CD1c-positive myeloid dendritic cell (primary cell): ENCODE measurements around the gene SHMT2.

Experiments
- DNase-seq: peaks from one replicate; pipeline ENCODE4 v3.0.0-alpha.2; 2016; ENCODE audit errors: extremely low spot score

Gene SHMT2

DNA sequence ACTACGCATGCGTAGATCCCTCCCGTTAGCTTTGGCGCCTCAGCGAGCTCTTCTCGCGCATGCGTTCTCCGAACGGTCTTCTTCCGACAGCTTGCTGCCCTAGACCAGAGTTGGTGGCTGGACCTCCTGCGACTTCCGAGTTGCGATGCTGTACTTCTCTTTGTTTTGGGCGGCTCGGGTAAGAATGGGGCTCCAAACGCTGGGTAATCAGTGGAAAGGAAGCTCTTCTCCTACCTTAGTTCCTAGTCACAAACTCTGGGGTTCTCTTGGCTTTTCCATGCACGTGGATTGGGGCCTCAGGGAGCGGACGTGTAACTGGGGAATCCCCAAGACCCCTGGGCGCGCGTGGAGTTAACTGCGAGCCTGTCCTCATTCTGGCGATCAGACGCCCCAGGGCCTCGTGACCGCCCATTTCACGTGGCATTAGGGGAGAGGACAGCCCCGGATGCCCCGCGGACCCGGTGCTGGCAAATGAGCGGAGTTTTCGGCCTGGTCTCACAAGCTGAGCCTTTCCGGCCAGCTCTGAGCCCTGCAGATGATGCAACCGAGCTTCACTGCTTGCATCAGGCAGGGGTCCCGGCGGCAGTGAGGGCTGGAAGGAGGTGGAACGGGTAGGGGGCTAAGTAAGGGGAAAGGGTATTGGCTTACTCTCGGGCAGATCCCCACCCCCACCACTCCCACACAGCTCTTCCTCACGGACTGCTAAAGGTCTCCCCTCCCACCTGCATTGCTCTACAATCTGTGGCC lies at the start of gene SHMT2:
Gene SHMT2, plus strand, starts transcription at position 78 of the 747 bp plus-strand sequence. Its CDS starts 68 bp downstream, at position 146.
- DNase-seq: peak; percentile 98

DNA sequence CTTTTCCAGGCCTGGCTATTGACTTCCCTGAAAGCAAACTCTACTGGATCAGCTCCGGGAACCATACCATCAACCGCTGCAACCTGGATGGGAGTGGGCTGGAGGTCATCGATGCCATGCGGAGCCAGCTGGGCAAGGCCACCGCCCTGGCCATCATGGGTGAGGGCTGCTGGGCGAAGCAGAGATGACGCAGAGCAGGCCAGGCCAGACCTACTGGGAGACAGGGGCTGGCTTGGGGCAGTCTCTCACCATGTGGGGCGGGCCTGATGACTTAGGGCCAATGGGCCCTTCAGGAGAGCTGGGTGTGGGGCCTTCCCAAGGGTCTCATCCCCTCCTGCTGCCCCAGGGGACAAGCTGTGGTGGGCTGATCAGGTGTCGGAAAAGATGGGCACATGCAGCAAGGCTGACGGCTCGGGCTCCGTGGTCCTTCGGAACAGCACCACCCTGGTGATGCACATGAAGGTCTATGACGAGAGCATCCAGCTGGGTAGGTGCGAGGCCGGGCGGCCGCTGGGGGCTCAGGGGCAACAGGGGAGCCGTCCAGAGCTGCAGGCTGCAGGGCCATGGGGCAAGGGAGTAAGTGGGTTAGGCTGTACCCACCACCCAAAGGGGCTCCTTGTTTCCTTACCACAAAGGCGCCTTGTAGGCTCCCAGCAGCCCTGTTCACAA lies 49.1 kb upstream of the SHMT2 start:
- no peak for DNase-seq

DNA sequence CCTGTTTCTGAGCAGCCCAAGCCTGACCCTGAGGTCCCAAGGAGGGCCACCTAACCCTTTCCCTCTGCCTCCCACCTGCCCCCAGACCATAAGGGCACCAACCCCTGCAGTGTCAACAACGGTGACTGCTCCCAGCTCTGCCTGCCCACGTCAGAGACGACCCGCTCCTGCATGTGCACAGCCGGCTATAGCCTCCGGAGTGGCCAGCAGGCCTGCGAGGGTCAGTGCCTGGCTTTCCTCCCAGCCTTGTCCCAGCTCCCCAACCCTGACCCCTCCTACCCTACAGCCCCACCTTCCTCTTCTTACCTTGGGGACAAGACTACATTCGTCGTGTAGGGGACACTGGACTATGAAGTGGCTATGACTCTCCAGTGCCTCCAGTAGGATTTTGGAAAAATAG lies 48.4 kb upstream of the SHMT2 start:
- DNase-seq: no peak

DNA sequence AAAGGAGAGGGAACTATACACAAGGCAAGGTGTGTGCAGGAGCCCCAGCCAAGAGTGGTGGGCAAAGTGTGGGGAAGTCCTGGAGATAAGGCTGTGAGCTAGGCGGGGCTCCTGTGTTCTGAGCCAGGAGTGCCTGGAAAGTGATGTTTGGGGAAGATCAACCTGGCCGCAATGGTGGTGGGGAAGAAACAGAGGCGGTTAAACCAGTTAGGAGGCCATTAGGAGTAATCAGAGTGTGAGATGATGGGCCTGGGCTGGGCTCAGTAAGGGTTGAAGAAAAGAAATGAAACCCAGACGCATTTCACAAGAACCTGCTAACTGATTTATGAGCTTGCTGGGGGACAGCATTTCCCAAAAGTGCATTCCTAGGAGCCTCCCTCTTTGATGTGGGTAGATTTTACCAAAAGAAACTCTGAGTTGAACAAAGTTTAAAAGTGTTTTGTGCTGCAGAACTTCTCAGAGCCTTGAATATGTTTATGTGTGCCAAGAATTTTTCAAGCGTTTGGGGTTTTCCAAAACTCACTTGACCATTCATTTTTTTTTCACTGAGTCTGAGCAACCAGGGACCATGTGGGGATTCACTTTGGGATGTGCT lies 47.9 kb upstream of the SHMT2 start:
- no peak for DNase-seq

DNA sequence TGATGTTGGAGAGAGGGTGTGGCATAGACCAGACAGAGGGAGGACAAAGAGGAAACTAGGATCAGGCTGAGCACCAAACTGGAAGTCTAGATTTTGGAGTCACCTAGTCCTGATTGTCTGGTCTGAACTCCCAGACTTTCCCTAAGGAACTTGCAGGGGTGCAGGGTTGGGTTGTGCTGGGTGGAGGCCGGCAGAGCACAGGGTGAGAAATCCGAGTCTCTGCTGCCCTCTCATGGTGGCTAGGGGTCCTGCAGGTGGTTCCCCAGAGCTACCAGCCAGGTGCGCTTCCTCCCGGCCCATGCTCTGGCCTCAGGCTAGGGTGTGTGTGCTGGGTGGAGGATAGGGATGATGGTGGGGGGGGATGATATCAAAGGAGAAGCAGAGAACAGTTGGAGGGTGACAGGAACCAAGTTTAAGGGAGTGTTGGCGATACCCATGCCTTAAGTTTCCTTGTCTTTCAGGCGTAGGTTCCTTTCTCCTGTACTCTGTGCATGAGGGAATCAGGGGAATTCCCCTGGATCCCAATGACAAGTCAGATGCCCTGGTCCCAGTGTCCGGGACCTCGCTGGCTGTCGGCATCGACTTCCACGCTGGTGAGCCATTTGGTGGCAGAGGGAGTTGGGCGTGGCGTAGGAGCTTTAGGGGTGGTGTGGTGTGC lies 46.5 kb upstream of the SHMT2 start:
- peak; percentile 79 for DNase-seq

DNA sequence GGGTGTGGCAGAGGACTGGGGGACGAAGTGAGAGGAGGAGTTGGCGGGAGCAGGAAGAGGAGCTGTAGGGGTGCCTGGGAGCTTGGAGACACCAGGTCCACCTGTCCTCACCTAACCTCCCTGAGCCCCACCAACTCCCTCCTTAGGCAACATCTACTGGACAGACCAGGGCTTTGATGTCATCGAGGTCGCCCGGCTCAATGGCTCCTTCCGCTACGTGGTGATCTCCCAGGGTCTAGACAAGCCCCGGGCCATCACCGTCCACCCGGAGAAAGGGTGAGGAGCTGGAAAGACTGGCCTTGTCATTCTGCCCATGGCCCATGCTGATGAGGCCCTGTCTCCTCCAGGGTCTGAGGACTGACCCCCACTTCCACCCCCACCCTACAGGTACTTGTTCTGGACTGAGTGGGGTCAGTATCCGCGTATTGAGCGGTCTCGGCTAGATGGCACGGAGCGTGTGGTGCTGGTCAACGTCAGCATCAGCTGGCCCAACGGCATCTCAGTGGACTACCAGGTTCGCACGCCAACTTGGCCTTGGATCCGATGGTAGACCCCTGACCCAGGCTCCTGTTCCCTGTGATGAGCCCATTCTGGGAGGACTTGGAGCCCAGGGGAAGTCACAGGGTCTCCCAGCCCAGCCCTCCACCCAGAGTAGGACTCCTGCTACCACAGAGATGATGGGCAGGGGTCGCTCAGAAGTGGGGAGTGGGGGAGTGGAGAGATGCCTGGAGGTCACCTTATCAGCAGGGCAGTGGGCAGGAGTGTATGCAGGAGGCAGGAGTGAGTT lies 45.4 kb upstream of the SHMT2 start:
- no peak for DNase-seq

DNA sequence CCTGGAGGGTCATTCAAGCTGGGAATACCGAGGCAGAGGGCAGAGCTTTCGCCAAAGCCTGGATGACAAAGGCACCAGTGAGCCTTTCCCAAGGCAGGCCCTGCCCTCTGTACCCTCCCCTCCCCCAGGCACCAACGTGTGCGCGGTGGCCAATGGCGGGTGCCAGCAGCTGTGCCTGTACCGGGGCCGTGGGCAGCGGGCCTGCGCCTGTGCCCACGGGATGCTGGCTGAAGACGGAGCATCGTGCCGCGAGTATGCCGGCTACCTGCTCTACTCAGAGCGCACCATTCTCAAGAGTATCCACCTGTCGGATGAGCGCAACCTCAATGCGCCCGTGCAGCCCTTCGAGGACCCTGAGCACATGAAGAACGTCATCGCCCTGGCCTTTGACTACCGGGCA lies 44.1 kb upstream of the SHMT2 start:
- no peak for DNase-seq

DNA sequence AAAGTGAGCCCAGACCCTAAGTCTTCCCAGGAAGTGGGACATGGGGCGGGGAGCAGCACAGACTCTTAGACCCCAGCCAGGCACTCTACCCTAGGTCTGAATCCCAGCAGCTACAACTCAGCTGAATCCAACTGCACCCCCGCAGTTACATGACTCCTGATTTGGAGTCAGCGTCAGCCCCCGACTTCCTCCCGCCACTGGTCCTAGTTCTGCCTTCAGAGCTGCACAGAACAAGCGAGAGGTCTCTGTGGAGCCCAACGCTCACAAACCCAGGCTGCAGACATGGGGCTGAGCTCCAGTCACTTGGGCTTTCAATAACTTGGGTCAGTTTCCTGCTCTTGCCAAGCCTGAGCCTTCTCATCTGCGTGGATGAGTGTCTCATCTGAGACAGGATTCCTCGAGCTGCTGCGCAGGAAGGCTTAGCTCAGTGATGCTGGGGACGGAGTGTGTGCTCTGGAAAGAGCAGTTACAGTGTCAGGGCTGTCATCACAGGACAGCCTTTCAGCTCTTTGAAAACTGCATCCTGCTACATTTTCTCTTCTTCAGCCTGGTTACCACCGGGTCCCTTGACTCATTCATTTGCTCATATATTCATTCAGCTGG lies 43.5 kb upstream of the SHMT2 start:
- DNase-seq: no peak

DNA sequence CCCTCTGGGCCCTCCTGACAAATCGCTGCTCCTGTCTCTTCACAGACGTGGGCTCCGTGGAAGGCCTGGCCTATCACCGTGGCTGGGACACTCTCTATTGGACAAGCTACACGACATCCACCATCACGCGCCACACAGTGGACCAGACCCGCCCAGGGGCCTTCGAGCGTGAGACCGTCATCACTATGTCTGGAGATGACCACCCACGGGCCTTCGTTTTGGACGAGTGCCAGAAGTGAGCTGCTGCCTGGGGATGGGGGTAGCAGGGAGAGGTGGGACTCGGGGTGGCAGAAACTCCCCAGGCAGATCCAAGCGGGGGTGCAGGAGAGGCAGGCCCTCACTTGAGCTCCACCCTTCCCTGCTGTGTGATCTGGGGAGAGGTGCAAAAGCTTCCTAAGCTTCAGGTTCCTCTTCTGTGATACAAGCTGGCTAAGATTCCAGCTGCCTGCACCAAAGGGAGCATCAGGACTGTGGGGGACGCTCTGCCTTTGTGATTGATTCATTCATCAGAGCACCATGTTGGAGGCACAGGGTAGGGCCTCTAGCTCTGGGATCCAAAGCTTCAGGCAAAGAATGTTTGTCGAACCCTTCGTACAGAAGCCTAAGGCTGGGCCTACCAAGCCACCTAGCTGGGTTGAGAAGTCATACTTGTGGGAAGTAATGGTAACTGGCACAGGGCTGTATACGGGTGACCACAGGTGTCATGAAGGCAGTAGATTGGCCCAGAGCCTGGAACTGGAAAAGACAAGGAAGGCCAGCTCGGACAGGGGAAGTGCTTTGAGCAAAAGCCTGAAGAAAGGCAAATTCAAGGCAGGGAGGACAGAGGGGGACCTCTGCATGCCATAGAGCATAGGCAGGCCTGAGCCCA lies 42.1 kb upstream of the SHMT2 start:
- no peak for DNase-seq

DNA sequence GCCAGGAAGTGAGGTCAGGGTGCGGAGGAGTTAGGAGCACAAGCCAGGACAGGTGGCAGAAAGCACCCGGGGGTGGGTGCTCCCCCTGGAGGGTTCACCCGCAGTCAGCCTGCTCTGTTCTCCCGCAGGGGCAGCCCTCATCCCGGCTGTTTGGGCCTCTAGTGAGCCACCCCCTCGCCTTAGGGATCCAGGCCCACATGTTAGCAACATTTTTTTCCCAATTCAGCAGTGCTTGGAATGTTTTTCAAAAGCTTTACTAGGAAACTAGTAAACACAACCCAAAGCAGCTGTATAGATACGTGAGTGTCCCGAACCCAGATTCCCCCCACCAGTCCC lies 41.5 kb upstream of the SHMT2 start:
- no peak for DNase-seq

DNA sequence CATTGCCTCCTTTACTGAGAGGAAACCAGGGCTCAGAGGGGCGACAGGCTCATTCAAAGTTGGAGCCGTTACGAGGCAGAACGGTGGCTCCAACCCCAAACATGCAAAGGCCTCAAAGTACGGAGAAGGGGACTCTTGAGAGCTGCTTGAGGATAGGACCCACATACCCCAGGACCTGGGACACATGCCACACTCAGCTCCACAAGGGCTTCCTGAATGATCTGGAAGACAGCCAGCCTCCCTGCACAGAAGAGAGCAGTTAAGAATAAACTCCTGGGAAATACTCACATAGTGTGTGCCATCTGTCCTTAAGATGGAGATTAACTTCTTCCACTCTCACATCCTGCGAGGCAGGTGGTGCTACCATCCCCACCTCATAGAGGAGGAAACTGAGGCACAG lies 39.5 kb upstream of the SHMT2 start:
- DNase-seq: no peak

DNA sequence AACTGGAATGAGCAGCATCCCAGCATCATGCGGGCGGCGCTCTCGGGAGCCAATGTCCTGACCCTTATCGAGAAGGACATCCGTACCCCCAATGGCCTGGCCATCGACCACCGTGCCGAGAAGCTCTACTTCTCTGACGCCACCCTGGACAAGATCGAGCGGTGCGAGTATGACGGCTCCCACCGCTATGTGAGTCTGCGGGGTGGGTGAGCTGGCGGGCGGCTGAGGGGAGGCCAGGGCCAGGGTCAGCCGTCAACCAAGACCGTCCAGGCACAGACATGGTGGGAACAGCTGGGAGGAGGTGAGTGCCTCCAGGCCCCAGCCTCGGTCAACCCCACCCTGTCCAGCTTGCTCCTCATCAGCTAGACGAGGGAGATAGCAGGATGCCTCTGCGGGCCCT lies 38.7 kb upstream of the SHMT2 start:
- no peak for DNase-seq

DNA sequence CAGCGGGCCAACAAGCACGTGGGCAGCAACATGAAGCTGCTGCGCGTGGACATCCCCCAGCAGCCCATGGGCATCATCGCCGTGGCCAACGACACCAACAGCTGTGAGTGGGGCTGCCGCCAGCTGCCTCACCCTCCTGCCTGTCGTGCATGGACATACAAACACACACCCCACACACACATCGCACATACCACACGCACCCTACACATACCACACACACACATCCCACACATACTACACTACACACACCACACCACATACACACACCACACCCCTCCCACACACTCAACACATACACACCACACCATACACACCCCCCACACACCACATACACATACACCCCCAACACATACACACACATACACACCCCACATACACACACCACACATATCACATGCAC lies 38.1 kb upstream of the SHMT2 start:
- DNase-seq: no peak

DNA sequence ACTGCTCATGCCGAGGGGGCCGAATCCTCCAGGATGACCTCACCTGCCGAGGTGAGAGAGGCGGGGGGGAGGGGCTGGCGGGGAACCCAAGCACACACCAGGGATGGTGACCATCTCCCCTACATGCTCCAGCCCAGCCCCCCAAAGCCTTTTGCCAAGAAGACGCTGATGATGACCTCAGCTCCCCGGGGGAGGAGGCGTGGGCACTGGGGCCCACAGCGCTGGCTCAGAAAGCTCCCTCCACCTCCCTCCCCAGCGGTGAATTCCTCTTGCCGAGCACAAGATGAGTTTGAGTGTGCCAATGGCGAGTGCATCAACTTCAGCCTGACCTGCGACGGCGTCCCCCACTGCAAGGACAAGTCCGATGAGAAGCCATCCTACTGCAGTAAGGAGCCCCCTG lies 36.6 kb upstream of the SHMT2 start:
- DNase-seq: no peak

DNA sequence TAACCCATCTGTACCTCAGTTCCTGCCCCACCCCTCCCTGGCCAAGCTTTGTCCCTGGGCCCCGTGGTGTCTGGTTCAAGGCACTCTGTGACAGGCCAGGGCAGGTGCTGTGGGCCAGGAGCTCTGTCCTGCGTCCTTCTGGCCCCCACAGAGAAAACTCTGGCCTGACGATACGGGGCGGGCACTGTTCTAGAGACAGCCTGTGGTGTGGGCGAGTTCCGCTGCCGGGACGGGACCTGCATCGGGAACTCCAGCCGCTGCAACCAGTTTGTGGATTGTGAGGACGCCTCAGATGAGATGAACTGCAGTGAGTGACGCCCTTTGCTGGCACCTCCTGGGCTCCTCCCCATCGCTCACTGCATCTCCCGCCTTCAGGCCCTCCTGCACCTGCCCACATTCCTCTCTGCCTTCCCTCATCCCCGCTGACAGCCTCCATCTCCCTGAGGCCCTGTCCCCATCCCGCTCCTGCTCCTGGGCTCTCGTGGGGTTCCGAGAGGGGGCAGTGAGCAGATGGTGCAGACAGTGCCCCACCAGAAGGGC lies 35.7 kb upstream of the SHMT2 start:
- no peak for DNase-seq

DNA sequence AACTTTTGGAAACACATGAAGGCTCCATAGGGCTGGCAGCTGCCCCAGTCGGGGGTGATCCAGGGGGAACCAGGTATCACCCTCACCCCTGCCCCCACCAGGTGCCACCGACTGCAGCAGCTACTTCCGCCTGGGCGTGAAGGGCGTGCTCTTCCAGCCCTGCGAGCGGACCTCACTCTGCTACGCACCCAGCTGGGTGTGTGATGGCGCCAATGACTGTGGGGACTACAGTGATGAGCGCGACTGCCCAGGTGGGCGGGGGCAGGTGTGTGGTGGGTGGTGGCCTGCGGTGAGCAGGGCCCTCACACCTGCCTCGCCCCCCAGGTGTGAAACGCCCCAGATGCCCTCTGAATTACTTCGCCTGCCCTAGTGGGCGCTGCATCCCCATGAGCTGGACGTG lies 35.3 kb upstream of the SHMT2 start:
- no peak for DNase-seq

DNA sequence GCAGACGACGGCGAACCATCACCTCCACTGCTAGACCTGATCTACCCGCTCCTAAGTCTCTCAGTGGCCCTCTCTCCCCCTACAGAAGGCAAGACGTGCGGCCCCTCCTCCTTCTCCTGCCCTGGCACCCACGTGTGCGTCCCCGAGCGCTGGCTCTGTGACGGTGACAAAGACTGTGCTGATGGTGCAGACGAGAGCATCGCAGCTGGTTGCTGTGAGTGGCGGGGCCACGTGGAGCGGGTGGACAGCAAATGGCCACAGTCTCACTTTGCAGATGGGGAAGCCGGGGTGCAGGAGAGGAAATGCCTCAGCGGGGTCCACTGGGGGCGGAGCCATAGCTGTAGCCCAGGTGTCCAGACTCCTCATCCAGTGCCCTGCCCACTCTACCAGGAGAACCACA lies 34.3 kb upstream of the SHMT2 start:
- DNase-seq: no peak

DNA sequence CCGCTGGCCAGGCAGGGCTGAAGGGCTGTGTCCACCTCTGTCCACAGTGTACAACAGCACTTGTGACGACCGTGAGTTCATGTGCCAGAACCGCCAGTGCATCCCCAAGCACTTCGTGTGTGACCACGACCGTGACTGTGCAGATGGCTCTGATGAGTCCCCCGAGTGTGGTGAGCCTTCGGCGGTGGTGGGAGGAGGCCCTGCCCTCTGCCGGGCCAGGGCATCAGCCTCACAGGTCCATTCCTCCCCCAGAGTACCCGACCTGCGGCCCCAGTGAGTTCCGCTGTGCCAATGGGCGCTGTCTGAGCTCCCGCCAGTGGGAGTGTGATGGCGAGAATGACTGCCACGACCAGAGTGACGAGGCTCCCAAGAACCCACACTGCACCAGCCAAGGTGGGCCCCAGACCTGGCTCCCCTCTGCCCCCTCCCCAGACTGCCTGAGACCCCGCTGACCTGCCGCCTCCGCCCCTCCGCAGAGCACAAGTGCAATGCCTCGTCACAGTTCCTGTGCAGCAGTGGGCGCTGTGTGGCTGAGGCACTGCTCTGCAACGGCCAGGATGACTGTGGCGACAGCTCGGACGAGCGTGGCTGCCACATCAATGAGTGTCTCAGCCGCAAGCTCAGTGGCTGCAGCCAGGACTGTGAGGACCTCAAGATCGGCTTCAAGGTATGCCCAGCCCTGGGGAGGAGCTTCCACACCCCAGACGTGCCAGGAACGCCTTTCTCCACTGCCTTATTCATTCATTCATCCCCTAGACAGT lies 33.7 kb upstream of the SHMT2 start:
- no peak for DNase-seq

DNA sequence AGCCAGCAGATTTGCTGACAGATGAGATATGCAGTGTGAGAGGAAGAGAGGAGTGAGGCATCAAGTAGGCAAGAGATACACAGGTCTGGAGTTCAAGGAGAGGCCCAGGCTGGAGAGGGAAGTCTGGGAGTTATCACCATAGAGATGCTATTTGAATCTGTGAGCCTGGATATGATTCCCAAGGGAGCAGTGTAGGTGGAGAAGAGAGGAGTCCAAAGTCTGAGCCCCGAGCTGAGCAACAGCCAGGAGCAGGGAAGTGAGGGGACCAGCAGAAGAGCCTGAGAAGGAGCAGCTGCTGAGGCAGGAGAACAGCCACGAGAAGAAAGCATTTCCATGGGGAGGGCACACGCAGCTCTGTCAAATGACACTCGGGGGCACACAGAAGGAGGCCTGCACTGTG lies 33.1 kb upstream of the SHMT2 start:
- no peak for DNase-seq

DNA sequence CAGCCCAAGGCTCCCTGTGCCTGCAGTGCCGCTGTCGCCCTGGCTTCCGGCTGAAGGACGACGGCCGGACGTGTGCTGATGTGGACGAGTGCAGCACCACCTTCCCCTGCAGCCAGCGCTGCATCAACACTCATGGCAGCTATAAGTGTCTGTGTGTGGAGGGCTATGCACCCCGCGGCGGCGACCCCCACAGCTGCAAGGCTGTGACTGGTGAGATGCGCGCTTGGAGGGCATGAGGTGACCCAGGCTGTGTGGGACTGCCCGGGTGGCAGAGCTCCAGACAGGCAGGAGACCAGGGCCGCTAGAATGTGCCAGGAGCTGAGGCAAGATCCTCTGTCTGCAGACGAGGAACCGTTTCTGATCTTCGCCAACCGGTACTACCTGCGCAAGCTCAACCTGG lies 32.6 kb upstream of the SHMT2 start:
- no peak for DNase-seq
